ENCODE measurements around the gene SEC24B. TPM values are rescaled to one million over a fixed set of nuclear protein-coding genes. Genes with fewer than 3 reads are reported as not detected.

SEC24B gene
- total RNA-seq, 1 experiment from 2014 or later, result 29.0 TPM

GRCh38 chr4:109496875-109497274, 63.3 kb downstream of the SEC24B start:
- BruUV-seq (replicated peaks), result no TSS peak
- Mint-ChIP-seq H3K4me1 (ENCODE audit: low read depth, unreplicated experiment) (peaks cover 4% of the 10 kb centered on the region), H3K27me3 (ENCODE audit: insufficient read depth, unreplicated experiment) (no peaks in the 10 kb centered on the region), H3K4me3 (ENCODE audit: unreplicated experiment) (no peak overlapping the region), H3K36me3 (ENCODE audit: insufficient read depth, unreplicated experiment) (peaks cover 36% of the 10 kb centered on the region), H3K9me3 (ENCODE audit: unreplicated experiment) (no peaks in the 10 kb centered on the region), H3K27ac (ENCODE audit: unreplicated experiment) (no peak overlapping the region)
- no peaks in the 10 kb centered on the region for H3K4me1 ChIP-seq
- H3K36me3 ChIP-seq (ENCODE audit: control insufficient read depth, insufficient read depth, low read length), result 0 out of 2 replicates have a peak, but pooled peaks cover 1% of the 10 kb centered on the region
- H3K4me3 ChIP-seq (ENCODE audit: low read depth, low read length), result no peak overlapping the region
- ChIA-PET POLR2A (no interaction called here), CTCF (no interaction called here)
- no peaks in the 10 kb centered on the region for H3K9me3 ChIP-seq
- no peaks in the 10 kb centered on the region for H3K27me3 ChIP-seq (replicated peaks; ENCODE audit: control insufficient read depth, insufficient read depth, low read length)
- TF ChIP-seq CTCF (IDR thresholded peaks at IDR 0.05; ENCODE audit: insufficient read depth in 1 of 2, low read depth in 1 of 2, low read length in 1 of 2, severe bottlenecking in 1 of 2, unreplicated experiment in 1 of 2), result no peak
- intact Hi-C loops (cut with micrococcal nuclease; ENCODE audit: unreplicated experiment), result no loop called here
- DNase-seq, result no peak

DNA sequence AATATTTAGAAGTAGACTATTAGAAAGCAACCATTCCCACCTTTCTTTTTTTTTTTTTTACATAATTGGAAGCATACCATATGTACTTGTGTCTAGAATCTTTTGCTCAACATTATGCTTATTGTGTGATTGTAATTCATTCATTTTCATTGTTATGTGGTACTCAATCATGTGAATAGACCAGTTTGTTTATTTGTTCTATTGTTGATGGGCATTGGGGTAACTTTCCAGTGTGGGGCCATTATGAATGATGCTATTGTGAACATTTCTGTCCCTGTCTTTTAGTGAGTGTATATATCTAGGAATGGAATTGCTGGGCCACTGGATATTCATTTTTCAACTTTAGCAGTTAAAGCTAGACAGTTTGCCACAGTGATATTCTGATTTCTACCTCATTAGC, 63.9 kb downstream of the SEC24B start:
- ChIA-PET POLR2A (no interaction called here), CTCF (no interaction called here)
- Mint-ChIP-seq H3K27me3 (ENCODE audit: insufficient read depth, unreplicated experiment) (no peaks in the 10 kb centered on the region), H3K4me3 (ENCODE audit: unreplicated experiment) (no peak overlapping the region), H3K9me3 (ENCODE audit: unreplicated experiment) (no peaks in the 10 kb centered on the region), H3K36me3 (ENCODE audit: insufficient read depth, unreplicated experiment) (peaks cover 31% of the 10 kb centered on the region), H3K27ac (ENCODE audit: unreplicated experiment) (no peak overlapping the region), H3K4me1 (ENCODE audit: low read depth, unreplicated experiment) (peaks cover 6% of the 10 kb centered on the region)
- H3K36me3 ChIP-seq (ENCODE audit: control insufficient read depth, insufficient read depth, low read length), result 0 out of 2 replicates have a peak, but pooled peaks cover 1% of the 10 kb centered on the region
- intact Hi-C loops (cut with micrococcal nuclease; ENCODE audit: unreplicated experiment), result no loop called here
- H3K4me1 ChIP-seq, result no peaks in the 10 kb centered on the region
- H3K4me3 ChIP-seq (ENCODE audit: low read depth, low read length), result no peak overlapping the region
- no peak for TF ChIP-seq CTCF (IDR thresholded peaks at IDR 0.05; ENCODE audit: insufficient read depth in 1 of 2, low read depth in 1 of 2, low read length in 1 of 2, severe bottlenecking in 1 of 2, unreplicated experiment in 1 of 2)
- no peaks in the 10 kb centered on the region for H3K9me3 ChIP-seq
- BruUV-seq (replicated peaks), result no TSS peak
- no peak for DNase-seq
- H3K27me3 ChIP-seq (replicated peaks; ENCODE audit: control insufficient read depth, insufficient read depth, low read length), result no peaks in the 10 kb centered on the region

DNA sequence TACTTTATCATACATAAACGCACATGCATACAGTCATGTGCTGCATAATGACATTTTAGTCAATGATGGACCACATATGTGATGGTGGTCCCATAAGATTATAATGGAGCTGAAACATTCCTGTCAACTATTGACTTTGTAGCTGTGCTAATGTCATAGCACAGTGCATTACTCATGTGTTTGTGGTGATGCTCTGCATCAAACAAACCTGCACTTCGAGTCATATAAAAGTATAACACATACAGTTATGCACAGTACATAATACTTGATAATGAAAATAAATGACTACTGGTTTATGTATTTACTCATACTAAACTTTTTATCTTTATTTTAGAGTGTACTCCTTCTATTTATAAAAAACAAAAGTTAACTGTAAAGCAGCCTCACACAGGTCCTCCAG, 65.9 kb downstream of the SEC24B start:
- Mint-ChIP-seq H3K4me1 (ENCODE audit: low read depth, unreplicated experiment) (peaks cover 6% of the 10 kb centered on the region), H3K36me3 (ENCODE audit: insufficient read depth, unreplicated experiment) (peaks cover 34% of the 10 kb centered on the region), H3K27me3 (ENCODE audit: insufficient read depth, unreplicated experiment) (no peaks in the 10 kb centered on the region), H3K4me3 (ENCODE audit: unreplicated experiment) (no peak overlapping the region), H3K27ac (ENCODE audit: unreplicated experiment) (no peak overlapping the region), H3K9me3 (ENCODE audit: unreplicated experiment) (no peaks in the 10 kb centered on the region)
- H3K9me3 ChIP-seq, result no peaks in the 10 kb centered on the region
- no peaks in the 10 kb centered on the region for H3K4me1 ChIP-seq
- ChIA-PET POLR2A (no interaction called here), CTCF (no interaction called here)
- no TSS peak for BruUV-seq (replicated peaks)
- H3K27me3 ChIP-seq (replicated peaks; ENCODE audit: control insufficient read depth, insufficient read depth, low read length), result no peaks in the 10 kb centered on the region
- H3K4me3 ChIP-seq (ENCODE audit: low read depth, low read length), result no peak overlapping the region
- intact Hi-C loops (cut with micrococcal nuclease; ENCODE audit: unreplicated experiment), result no loop called here
- 0 out of 2 replicates have a peak, but pooled peaks cover 1% of the 10 kb centered on the region for H3K36me3 ChIP-seq (ENCODE audit: control insufficient read depth, insufficient read depth, low read length)
- TF ChIP-seq CTCF (IDR thresholded peaks at IDR 0.05; ENCODE audit: insufficient read depth in 1 of 2, low read depth in 1 of 2, low read length in 1 of 2, severe bottlenecking in 1 of 2, unreplicated experiment in 1 of 2), result no peak
- no peak for DNase-seq
